D721Med (cell line): ENCODE results near the gene FUOM.
A peak's percentile ranks its signal among the peaks of the same experiment; 100 is the strongest.

Experiments used
- DNase-seq: peaks from one replicate; pipeline ENCODE4 v3.0.0; 2011; ENCODE audit warnings: low spot score; ENCODE audit not compliant: insufficient read length
- FAIRE-seq: peaks from 2 replicates; lab custom pipeline; 2011; peaks lifted over from hg19 to GRCh38; lab: Jason Lieb, UNC
- TF ChIP-seq, protein P1 (sequence below): IDR thresholded peaks from 2 replicates; pipeline ENCODE4 v1.5.1; 2012; ENCODE audit warnings: mild to moderate bottlenecking, control low read depth; ENCODE audit not compliant: insufficient read depth; ENCODE audit errors: missing control alignments

Gene FUOM

GRCh38 chr10:133310789-133311188 lies 47.0 kb downstream of the FUOM start:
- no peak for FAIRE-seq
- no peak for DNase-seq
- TF ChIP-seq, protein P1, sequence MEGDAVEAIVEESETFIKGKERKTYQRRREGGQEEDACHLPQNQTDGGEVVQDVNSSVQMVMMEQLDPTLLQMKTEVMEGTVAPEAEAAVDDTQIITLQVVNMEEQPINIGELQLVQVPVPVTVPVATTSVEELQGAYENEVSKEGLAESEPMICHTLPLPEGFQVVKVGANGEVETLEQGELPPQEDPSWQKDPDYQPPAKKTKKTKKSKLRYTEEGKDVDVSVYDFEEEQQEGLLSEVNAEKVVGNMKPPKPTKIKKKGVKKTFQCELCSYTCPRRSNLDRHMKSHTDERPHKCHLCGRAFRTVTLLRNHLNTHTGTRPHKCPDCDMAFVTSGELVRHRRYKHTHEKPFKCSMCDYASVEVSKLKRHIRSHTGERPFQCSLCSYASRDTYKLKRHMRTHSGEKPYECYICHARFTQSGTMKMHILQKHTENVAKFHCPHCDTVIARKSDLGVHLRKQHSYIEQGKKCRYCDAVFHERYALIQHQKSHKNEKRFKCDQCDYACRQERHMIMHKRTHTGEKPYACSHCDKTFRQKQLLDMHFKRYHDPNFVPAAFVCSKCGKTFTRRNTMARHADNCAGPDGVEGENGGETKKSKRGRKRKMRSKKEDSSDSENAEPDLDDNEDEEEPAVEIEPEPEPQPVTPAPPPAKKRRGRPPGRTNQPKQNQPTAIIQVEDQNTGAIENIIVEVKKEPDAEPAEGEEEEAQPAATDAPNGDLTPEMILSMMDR = no peak

GRCh38 chr10:133310399-133310755 lies 47.4 kb downstream of the FUOM start:
- no peak for FAIRE-seq
- TF ChIP-seq, protein P1 = no peak
- DNase-seq = no peak

GRCh38 chr10:133309720-133310398 lies 48.0 kb downstream of the FUOM start:
- FAIRE-seq = no peak
- TF ChIP-seq, protein P1 = no peak
- no peak for DNase-seq

DNA sequence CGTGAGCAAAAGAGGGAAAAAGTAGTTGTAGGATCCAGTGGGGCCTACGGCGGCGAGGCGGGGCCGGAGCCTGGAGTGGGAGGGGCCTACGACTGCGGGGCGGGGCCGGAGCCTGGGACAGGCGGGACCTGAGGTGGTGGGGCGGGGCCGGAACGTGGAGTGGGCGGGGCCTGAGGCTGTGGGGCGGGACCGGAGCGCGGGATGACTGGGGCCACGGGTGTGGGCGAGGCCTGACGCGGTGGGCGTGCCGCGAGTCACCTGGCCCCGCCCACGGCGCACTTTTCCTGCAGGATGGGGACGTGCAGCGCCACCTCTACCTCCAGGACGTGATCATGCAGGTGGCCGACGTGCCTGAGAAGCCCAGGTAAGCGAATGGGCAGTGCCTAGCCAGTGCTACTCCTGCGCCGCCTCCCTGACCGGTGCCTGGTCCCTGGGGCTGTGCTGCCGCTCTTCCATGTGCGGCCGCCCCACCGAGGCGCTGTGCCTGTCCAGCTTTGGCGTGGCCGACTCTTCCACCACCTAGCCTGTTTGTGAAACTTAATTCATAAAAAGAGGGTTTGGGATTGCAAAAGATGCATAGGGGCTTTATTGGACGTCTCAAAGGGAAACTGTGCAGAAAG lies 48.6 kb downstream of the FUOM start:
- DNase-seq = peak; percentile 60
- FAIRE-seq = no peak
- TF ChIP-seq, protein P1 = no peak

- TF ChIP-seq, protein P1 = peak; percentile 7
- FAIRE-seq = no peak
- no peak for DNase-seq
Observed at GRCh38 chr10:133308421-133309099, 49.3 kb downstream of the FUOM start, which contains the start of the genes TUBGCP2 and ZNF511. Gene TUBGCP2 (minus strand): TSS chr10:133308872. CDS start chr10:133302941, 5,931 bp downstream. Gene ZNF511 (plus strand): TSS chr10:133308914. CDS start chr10:133308944, 30 bp downstream.

DNA sequence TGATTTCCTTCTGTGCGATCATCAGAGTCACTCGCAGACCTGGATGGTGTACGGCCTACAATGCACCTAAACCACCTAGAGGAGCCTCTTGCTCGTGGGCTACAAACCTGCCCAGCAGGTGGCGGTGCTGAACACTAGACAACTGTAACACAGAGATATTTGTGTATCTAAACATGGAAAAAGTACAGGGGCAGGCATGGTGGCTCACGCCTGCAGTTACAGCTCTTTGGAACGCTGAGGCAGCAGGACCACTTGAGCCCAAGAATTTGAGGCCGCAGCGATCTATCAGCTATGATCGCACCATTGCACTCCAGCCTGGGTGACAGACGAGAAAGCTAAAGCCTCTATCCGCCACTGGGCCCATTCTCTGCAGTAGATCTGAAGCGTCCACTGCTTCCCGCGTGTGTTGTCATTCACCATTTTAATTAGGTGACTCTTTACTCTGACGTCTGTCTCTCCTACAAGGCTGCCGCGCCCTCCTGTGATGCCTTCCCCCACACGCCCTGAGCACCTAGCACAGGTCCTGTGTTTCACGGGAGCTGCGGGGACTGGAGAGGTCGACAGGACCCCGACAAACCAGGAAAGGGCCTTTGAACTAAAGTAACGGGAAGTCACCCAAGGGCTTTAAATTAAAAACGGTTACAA lies 49.9 kb downstream of the FUOM start:
- DNase-seq = no peak
- TF ChIP-seq, protein P1 = peak; percentile 70
- FAIRE-seq = no peak
